Measurements from ENCODE around the gene FBP1. TPM values are rescaled to one million over a fixed set of nuclear protein-coding genes. Genes with fewer than 3 reads are reported as not detected.
"Not testable (repeated sequence)": the region's sequence is repeated elsewhere in the genome, so short reads cannot be mapped to it uniquely, and the experiment has no call there.

Gene FBP1
- total RNA-seq, 1 donor from 2014 or later, result 0.92 TPM

- intact Hi-C loops (cut with DNase I), result no loop called here
Observed at GRCh38 chr9:94588681-94589080, 50.6 kb downstream of the FBP1 start.

GRCh38 chr9:94586814-94587213 is 52.5 kb downstream of the FBP1 start:
- intact Hi-C loops (cut with DNase I), result no loop called here
- no peak for DNase-seq (ENCODE audit: low spot score)

More at GRCh38 chr9:94588681-94589080, 50.6 kb downstream of the FBP1 start:
- DNase-seq (ENCODE audit: low spot score), result no peak

GRCh38 chr9:94586316-94586715 is 53.0 kb downstream of the FBP1 start:
- no peak for DNase-seq (ENCODE audit: low spot score)
- intact Hi-C loops (cut with DNase I), result no loop called here

GRCh38 chr9:94584555-94584954 is 54.8 kb downstream of the FBP1 start:
- intact Hi-C loops (cut with DNase I), result no loop called here
- DNase-seq (ENCODE audit: low spot score), result no peak

GRCh38 chr9:94581728-94582127 is 57.6 kb downstream of the FBP1 start:
- DNase-seq (ENCODE audit: low spot score), result no peak
- intact Hi-C loops (cut with DNase I), result no loop called here

GRCh38 chr9:94577571-94577970 is 61.7 kb downstream of the FBP1 start:
- no peak for DNase-seq (ENCODE audit: low spot score)
- intact Hi-C loops (cut with DNase I), result no loop called here

GRCh38 chr9:94577036-94577435 is 62.3 kb downstream of the FBP1 start:
- DNase-seq (ENCODE audit: low spot score), result no peak
- intact Hi-C loops (cut with DNase I), result no loop called here

GRCh38 chr9:94576131-94576530 is 63.2 kb downstream of the FBP1 start:
- DNase-seq (ENCODE audit: low spot score), result no peak
- intact Hi-C loops (cut with DNase I), result no loop called here

GRCh38 chr9:94568972-94569712 is 70.2 kb downstream of the FBP1 start:
- intact Hi-C loops (cut with DNase I), result no loop called here

GRCh38 chr9:94568250-94568889 is 70.9 kb downstream of the FBP1 start:
- intact Hi-C loops (cut with DNase I), result no loop called here
- DNase-seq (ENCODE audit: low spot score), result no peak

More at GRCh38 chr9:94568972-94569712, 70.2 kb downstream of the FBP1 start:
- DNase-seq (ENCODE audit: low spot score), result no peak

GRCh38 chr9:94567271-94567670 is 72.0 kb downstream of the FBP1 start:
- intact Hi-C loops (cut with DNase I), result no loop called here
- DNase-seq (ENCODE audit: low spot score), result no peak

GRCh38 chr9:94566550-94566949 is 72.8 kb downstream of the FBP1 start:
- intact Hi-C loops (cut with DNase I), result no loop called here
- DNase-seq (ENCODE audit: low spot score), result no peak

- intact Hi-C loops (cut with DNase I); DNase-seq (ENCODE audit: low spot score): not testable (repeated sequence)
Observed at GRCh38 chr9:94564279-94564678, 75.0 kb downstream of the FBP1 start.

GRCh38 chr9:94563548-94563947 is 75.8 kb downstream of the FBP1 start:
- no peak for DNase-seq (ENCODE audit: low spot score)
- intact Hi-C loops (cut with DNase I), result no loop called here

- intact Hi-C loops (cut with DNase I), result no loop called here
- DNase-seq (ENCODE audit: low spot score), result no peak
Observed at GRCh38 chr9:94560237-94560636, 79.1 kb downstream of the FBP1 start.

- intact Hi-C loops (cut with DNase I), result no loop called here
- DNase-seq (ENCODE audit: low spot score), result no peak
Observed at GRCh38 chr9:94557376-94557775, 81.9 kb downstream of the FBP1 start.

GRCh38 chr9:94554439-94555331 is 84.6 kb downstream of the FBP1 start, which contains the start of gene PCAT7:
PCAT7 (plus strand) TSS chr9:94555083.
- no peak for DNase-seq (ENCODE audit: low spot score)
- intact Hi-C loops (cut with DNase I), result no loop called here

GRCh38 chr9:94554078-94554438 is 85.3 kb downstream of the FBP1 start:
- DNase-seq (ENCODE audit: low spot score), result no peak
- intact Hi-C loops (cut with DNase I), result no loop called here
